MM.1S (cell line): Measurements from ENCODE around the gene ACACB.

ENCODE experiments used
- DNase-seq: peaks from one replicate; pipeline ENCODE4 v3.0.0-alpha.2; 2015
- H2AFZ ChIP-seq: fragments of 300-600 bp; sonication (generic); 2 replicates; pipeline ENCODE4 v1.6.0; 2016; ENCODE audit warnings: antibody characterized with exemption, low read length
- H3F3A ChIP-seq: fragments of 300-600 bp; sonication (generic); 2 replicates; pipeline ENCODE4 v1.6.1; 2016; ENCODE audit warnings: mild to moderate bottlenecking, antibody characterized with exemption, low read length, moderate library complexity, mixed read lengths; ENCODE audit not compliant: insufficient read depth
- H3K27ac ChIP-seq: fragments of 300-600 bp; sonication (generic); 2 replicates; pipeline ENCODE4 v1.5.1; 2016; ENCODE audit warnings: mild to moderate bottlenecking, low read length
- H3K27me3 ChIP-seq: fragments of 300-600 bp; sonication (generic); replicated peaks from 2 replicates; pipeline ENCODE4 v1.6.0; 2016; ENCODE audit warnings: low read length; ENCODE audit not compliant: insufficient read depth
- H3K36me3 ChIP-seq: fragments of 300-600 bp; sonication (generic); replicated peaks from 2 replicates; pipeline ENCODE4 v1.6.1; 2016; ENCODE audit warnings: mild to moderate bottlenecking, low read length, mixed read lengths; ENCODE audit not compliant: insufficient read depth
- H3K4me1 ChIP-seq: fragments of 300-600 bp; sonication (generic); 2 replicates; pipeline ENCODE4 v1.6.1; 2016; ENCODE audit warnings: low read length, mixed read lengths
- H3K4me2 ChIP-seq: fragments of 300-600 bp; sonication (generic); 2 replicates; pipeline ENCODE4 v1.6.0; 2016; ENCODE audit warnings: low read depth, low read length
- H3K4me3 ChIP-seq: fragments of 300-600 bp; sonication (generic); 2 replicates; pipeline ENCODE4 v1.5.1; 2016; ENCODE audit warnings: low read length, mixed read lengths
- H3K79me2 ChIP-seq: fragments of 300-600 bp; sonication (generic); 2 replicates; pipeline ENCODE4 v1.6.1; 2016; ENCODE audit warnings: mixed run types, low read length, mixed read lengths
- H3K9ac ChIP-seq: fragments of 300-600 bp; sonication (generic); 2 replicates; pipeline ENCODE4 v1.6.1; 2016; ENCODE audit warnings: low read length, mixed read lengths
- H3K9me2 ChIP-seq: fragments of 300-600 bp; sonication (generic); replicated peaks from 2 replicates; pipeline ENCODE4 v1.6.1; 2016; ENCODE audit warnings: mild to moderate bottlenecking, low read length, mixed read lengths; ENCODE audit not compliant: insufficient read depth
- H3K9me3 ChIP-seq: fragments of 300-600 bp; sonication (generic); replicated peaks from 2 replicates; pipeline ENCODE4 v1.6.1; 2016; ENCODE audit warnings: mild to moderate bottlenecking, low read length, mixed read lengths; ENCODE audit not compliant: insufficient read depth
- H4K20me1 ChIP-seq: fragments of 300-600 bp; sonication (generic); 2 replicates; pipeline ENCODE4 v1.6.1; 2016; ENCODE audit warnings: mild to moderate bottlenecking, low read length, moderate library complexity, mixed read lengths; ENCODE audit not compliant: insufficient read depth
- EZH2 ChIP-seq: fragments of 300-600 bp; sonication (generic); optimal IDR thresholded peaks from 2 replicates; pipeline ENCODE3; 2017; ENCODE audit warnings: low read depth, mild to moderate bottlenecking, antibody characterized with exemption, low read length, mixed read lengths
- EZH2phosphoT487 ChIP-seq: fragments of 300-600 bp; sonication (generic); IDR thresholded peaks from 2 replicates; pipeline ENCODE4 v1.6.1; 2018; ENCODE audit warnings: antibody characterized with exemption, low read length
- TF ChIP-seq, protein P1 (sequence below): fragments of 300-600 bp; sonication (generic); IDR thresholded peaks from 2 replicates; pipeline ENCODE4 v1.5.1; 2016; ENCODE audit warnings: antibody characterized with exemption, low read length, mixed read lengths

The ACACB gene

DNA sequence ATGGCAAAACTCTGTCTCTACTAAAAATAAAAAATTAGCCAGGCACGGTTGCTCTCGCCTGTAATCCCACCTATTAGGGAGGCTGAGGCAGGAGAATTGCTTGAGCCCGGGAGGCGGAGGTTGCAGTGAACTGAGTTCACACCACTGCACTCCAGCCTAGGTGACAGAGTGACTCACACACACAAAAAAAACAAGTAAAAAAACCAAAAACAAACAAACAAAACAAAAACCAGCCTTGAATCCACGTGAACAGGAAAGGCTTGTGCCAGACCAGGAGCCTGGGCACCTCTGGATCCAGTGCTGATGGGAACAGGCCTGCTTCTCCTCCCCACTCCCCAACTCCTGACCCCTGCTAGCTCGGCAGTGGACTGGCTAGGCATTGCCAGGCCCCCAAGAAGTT is 189.2 kb downstream of the ACACB start:
- Histone ChIP-seq H3F3A (peaks cover 6% of the 10 kb centered on the region), H2AFZ (no peak overlapping the region), H3K9me3 (no peaks in the 10 kb centered on the region), H3K4me1 (peaks cover 1% of the 10 kb centered on the region; the same call in 1 of the 2 replicates), H3K4me3 (no peak overlapping the region), H3K9ac (no peak overlapping the region), H4K20me1 (no peaks in the 10 kb centered on the region), H3K79me2 (no peaks in the 10 kb centered on the region), H3K4me2 (no peak overlapping the region), H3K36me3 (no peaks in the 10 kb centered on the region), H3K9me2 (no peaks in the 10 kb centered on the region), H3K27me3 (peaks cover 8% of the 10 kb centered on the region), H3K27ac (no peak overlapping the region)
- TF ChIP-seq EZH2phosphoT487 (no peak), EZH2 (no peak)
- TF ChIP-seq, protein P1, sequence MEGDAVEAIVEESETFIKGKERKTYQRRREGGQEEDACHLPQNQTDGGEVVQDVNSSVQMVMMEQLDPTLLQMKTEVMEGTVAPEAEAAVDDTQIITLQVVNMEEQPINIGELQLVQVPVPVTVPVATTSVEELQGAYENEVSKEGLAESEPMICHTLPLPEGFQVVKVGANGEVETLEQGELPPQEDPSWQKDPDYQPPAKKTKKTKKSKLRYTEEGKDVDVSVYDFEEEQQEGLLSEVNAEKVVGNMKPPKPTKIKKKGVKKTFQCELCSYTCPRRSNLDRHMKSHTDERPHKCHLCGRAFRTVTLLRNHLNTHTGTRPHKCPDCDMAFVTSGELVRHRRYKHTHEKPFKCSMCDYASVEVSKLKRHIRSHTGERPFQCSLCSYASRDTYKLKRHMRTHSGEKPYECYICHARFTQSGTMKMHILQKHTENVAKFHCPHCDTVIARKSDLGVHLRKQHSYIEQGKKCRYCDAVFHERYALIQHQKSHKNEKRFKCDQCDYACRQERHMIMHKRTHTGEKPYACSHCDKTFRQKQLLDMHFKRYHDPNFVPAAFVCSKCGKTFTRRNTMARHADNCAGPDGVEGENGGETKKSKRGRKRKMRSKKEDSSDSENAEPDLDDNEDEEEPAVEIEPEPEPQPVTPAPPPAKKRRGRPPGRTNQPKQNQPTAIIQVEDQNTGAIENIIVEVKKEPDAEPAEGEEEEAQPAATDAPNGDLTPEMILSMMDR: no peak
- DNase-seq: no peak

DNA sequence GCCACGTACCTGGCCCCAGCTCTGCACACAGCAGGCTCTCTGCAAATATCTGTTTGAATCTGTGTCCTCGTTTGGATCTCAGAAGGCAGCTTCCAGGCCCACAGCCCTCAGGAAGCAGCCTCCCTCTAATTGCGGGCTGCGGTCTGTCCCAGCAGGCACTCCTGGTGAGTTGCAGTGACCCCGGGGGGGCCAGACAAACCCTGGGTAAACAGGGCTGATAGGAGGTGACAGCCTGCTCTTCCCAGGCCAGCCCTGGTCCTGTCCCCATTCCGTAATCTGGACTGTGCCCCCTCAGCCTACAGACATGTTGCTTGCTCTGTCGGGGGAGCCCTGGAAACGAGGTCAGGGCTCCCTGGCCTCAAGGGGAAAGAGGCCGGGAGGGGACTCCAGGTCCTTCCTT is 190.7 kb downstream of the ACACB start:
- Histone ChIP-seq H3K79me2 (no peaks in the 10 kb centered on the region), H3K36me3 (no peaks in the 10 kb centered on the region), H3K9me3 (no peaks in the 10 kb centered on the region), H3K4me1 (peaks cover 7% of the 10 kb centered on the region; the same call in 1 of the 2 replicates), H4K20me1 (no peaks in the 10 kb centered on the region), H3K4me3 (no peak overlapping the region), H3F3A (peaks cover 13% of the 10 kb centered on the region), H3K4me2 (no peak overlapping the region), H3K27me3 (peaks cover 8% of the 10 kb centered on the region), H3K9ac (no peak overlapping the region), H3K9me2 (no peaks in the 10 kb centered on the region), H2AFZ (no peak overlapping the region), H3K27ac (no peak overlapping the region)
- no peak for DNase-seq
- TF ChIP-seq EZH2 (no peak), EZH2phosphoT487 (no peak)
- TF ChIP-seq, protein P1: no peak

DNA sequence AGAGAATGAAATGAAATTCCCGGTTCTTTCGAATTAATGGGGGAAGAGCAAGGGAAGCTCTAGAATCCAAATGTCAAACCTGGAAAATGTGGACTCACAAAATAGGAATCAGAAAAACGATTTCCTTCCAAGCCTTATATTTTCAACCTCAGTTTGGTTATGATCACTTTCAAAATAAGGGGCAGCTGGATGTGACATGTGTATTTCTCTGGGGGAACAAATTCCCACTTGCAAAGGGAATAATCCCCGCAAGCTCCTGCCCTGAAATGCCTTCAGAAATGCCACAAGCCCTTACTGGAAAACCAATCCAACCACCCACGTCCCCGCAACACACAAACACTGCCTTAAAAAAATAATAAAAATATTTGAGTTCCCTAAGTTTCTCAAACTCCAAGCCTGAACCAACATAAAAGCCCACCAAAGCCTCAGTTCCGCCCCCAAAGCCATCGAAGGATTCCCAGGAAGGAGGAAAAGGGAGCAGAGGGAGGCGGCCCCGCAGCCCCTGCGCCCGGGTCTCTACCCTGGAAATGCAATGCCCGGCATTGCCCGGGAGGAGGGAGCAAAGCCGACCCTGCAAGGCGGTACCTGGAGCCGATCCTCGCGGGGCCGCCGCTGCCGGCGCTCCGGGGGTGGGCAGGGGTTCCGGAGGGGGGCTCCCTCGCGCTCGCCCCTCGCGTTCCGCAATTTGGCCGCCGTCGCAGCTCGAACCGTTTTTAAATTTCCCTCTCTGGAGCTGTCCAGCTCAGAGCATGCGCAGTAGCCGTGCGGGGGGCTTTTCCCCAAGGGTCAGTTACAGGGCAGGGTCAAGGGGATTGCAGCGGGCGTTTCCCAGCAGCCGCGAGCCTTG is 192.4 kb downstream of the ACACB start, which contains the start of gene FOXN4:
Gene FOXN4, minus strand, starts transcription at position 751 of the 847 bp plus-strand sequence. CDS start 963 bp downstream, outside the sequence.
- DNase-seq: no peak
- H3F3A ChIP-seq: peaks cover 13% of the 10 kb centered on the region
- H3K4me3 ChIP-seq: peak within 1 kb of the TSS; percentile 85
- no peaks in the 10 kb centered on the region for H3K79me2 ChIP-seq
- peaks cover 8% of the 10 kb centered on the region for H3K27me3 ChIP-seq
- peak within 1 kb of the TSS; percentile 37; the same call in 1 of the 2 replicates for H3K27ac ChIP-seq
- H3K9ac ChIP-seq: peak within 1 kb of the TSS; percentile 69
- no peaks in the 10 kb centered on the region for H3K9me2 ChIP-seq
- no peaks in the 10 kb centered on the region for H3K9me3 ChIP-seq
- peak within 1 kb of the TSS; percentile 96 for H2AFZ ChIP-seq
- H4K20me1 ChIP-seq: no peaks in the 10 kb centered on the region
- H3K4me1 ChIP-seq: peaks cover 7% of the 10 kb centered on the region; the same call in 1 of the 2 replicates
- TF ChIP-seq EZH2phosphoT487 (no peak), EZH2 (no peak)
- TF ChIP-seq, protein P1: no peak
- H3K36me3 ChIP-seq: no peaks in the 10 kb centered on the region
- H3K4me2 ChIP-seq: peak within 1 kb of the TSS; percentile 97
